Mucosa of rectum (tissue), 2 donors: ENCODE measurements around the gene MED13.
A peak's percentile ranks its signal among the peaks of the same experiment; 100 is the strongest.
"Not testable (repeated sequence)": the region's sequence is repeated elsewhere in the genome, so short reads cannot be mapped to it uniquely, and the experiment has no call there.

Source experiments
- H3K27ac ChIP-seq, 2 donors: one replicate each; pipeline ENCODE4 v1.7.0; 2013; ENCODE audit warnings: inconsistent platforms in 2 of 2, low read depth in 2 of 2, low read length in 2 of 2
- H3K27me3 ChIP-seq, 2 donors: one replicate each; pipeline ENCODE4 v1.7.0; 2013; ENCODE audit warnings: low read length in 2 of 2; ENCODE audit not compliant: control insufficient read depth in 2 of 2, insufficient read depth in 2 of 2
- H3K36me3 ChIP-seq, 2 donors: one replicate each; pipeline ENCODE4 v1.7.0; 2013; ENCODE audit warnings: low read length in 2 of 2; ENCODE audit not compliant: control insufficient read depth in 2 of 2, insufficient read depth in 2 of 2
- H3K4me1 ChIP-seq, 2 donors: one replicate each; pipeline ENCODE4 v1.7.0; 2013; ENCODE audit warnings: low read length in 2 of 2, mild to moderate bottlenecking in 1 of 2; ENCODE audit not compliant: control insufficient read depth in 2 of 2, insufficient read depth in 2 of 2
- H3K4me3 ChIP-seq, 2 donors: one replicate each; pipeline ENCODE4 v1.7.0; 2013; ENCODE audit warnings: low read length in 2 of 2
- H3K9ac ChIP-seq, 2 donors: one replicate each; pipeline ENCODE4 v1.7.0; 2013; ENCODE audit warnings: low read length in 2 of 2, low read depth in 1 of 2, mild to moderate bottlenecking in 1 of 2
- H3K9me3 ChIP-seq, 2 donors: one replicate each; pipeline ENCODE4 v1.7.0; 2013; ENCODE audit warnings: low read length in 2 of 2; ENCODE audit not compliant: control insufficient read depth in 2 of 2
- donor health status: healthy.
- donor health status: Normal muscosa, but diverticular disease.

MED13 gene

DNA sequence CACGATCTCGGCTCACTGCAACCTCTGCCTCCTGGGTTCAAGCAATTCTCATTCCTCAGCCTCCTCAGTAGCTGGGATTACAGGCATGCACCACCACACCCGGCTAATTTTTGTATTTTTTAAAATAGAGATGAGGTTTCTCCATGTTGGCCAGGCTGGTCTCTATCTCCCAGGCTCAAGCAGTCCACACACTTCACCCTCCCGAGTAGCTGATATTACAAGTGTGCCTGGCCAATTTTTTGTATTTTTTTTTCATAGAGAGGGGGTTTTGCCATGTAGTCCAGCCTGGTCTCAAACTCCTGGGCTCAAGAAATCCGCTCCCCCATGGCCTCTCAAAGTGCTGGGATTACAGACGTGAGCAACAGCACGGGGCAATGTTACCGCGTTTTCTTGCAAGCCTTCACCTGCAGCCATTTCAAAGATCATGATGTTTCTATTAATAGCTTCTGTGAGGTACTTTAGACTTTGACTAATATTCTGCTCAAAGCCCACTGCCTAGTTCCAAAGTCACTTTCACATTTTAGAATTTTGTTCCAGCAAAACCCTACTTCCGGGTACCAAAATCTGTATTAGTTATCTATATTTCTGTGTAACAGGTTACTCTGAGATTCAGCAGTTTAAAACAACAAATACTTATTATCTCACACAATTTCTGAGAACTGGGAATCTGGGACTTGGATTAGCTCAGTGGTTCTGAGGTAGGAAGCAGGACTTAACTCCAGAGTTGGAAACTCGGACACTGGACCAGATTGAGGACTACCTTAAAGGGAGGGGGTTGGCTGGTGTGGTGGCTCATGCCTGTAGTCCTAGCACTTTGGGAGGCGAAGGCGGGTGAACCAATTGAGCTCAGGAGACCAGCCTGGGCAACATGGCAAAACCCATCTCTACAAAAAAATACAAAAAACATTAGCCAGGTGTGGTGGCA lies 12.0 kb upstream of the MED13 start:
- Histone ChIP-seq H3K27ac (no peak overlapping the region), H3K27me3 (no peaks in the 10 kb centered on the region), H3K4me3 (no peak overlapping the region), H3K9me3 (no peaks in the 10 kb centered on the region), H3K9ac (no peak overlapping the region), H3K36me3 (no peaks in the 10 kb centered on the region), H3K4me1 (no peaks in the 10 kb centered on the region)

DNA sequence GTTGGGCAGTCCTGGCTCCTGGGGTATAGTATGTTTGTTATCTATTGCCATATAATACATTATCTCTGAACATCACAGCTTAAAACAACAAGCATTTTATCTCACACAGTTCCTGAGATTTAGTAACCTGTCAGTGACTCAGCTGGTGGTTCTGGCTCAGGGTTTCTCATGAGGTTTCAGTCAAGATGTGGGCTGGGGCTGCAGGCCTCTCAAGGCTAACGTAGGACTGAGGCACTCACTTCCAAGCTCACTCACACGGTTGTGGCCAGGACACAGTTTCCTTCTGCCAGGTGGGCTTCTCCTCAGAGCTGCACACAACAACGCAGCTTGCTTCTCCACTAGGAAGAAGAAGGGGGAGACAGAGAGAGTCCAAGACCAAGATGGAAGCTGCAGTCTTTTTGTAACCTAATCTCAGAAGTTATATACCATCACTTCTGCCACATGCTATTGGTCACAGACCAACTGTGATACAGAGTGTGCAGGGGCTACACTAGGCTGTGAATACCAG lies 10.3 kb upstream of the MED13 start:
- H3K9me3 ChIP-seq, result no peaks in the 10 kb centered on the region
- no peaks in the 10 kb centered on the region for H3K36me3 ChIP-seq
- H3K27me3 ChIP-seq, result no peaks in the 10 kb centered on the region
- H3K4me1 ChIP-seq, result no peaks in the 10 kb centered on the region
- H3K4me3 ChIP-seq, result no peak overlapping the region
- no peak overlapping the region for H3K27ac ChIP-seq
- H3K9ac ChIP-seq, result no peak overlapping the region

DNA sequence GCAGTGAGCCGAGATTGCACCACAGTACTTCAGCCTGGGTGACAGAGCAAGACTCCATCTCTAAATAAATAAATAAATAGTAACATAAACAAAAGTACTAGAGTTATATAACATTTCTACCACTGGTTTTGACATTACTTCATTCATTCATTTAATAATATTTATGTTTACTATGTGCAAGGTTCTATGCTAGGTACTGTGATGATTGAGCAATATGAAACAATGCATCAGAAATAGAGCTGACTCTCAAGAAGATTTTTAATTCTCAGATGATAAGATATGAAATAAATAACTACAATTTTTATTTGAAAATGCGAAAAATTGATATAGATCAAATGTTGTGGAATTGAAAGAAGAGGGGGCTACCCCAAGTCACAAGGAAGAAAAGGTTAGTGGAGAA lies 8.9 kb upstream of the MED13 start:
- H3K27me3 ChIP-seq, result no peaks in the 10 kb centered on the region

DNA sequence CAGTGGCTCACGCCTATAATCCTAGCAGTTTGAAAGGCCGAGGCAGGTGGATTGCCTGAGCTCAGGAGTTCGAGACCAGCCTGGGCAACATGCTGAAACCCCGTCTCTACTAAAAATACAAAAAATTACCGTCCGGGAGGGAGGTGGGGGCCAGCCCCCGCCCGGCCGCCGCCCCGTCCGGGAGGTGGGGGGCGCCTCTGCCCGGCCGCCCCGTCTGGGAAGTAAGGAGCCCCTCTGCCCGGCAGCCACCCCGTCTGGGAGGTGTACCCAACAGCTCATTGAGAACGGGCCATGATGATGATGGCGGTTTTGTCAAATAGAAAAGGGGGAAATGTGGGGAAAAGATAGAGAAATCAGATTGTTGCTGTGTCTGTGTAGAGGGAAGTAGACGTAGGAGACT lies 7.8 kb upstream of the MED13 start:
- H3K9ac ChIP-seq, H3K4me3 ChIP-seq, H3K4me1 ChIP-seq, H3K36me3 ChIP-seq, H3K27ac ChIP-seq, H3K9me3 ChIP-seq, H3K27me3 ChIP-seq: not testable (repeated sequence)

More for the DNA sequence above, 8.9 kb upstream of the MED13 start:
- no peaks in the 10 kb centered on the region for H3K4me1 ChIP-seq
- H3K9me3 ChIP-seq, result no peaks in the 10 kb centered on the region
- no peaks in the 10 kb centered on the region for H3K36me3 ChIP-seq
- no peak overlapping the region for H3K9ac ChIP-seq
- no peak overlapping the region for H3K27ac ChIP-seq
- H3K4me3 ChIP-seq, result no peak overlapping the region

DNA sequence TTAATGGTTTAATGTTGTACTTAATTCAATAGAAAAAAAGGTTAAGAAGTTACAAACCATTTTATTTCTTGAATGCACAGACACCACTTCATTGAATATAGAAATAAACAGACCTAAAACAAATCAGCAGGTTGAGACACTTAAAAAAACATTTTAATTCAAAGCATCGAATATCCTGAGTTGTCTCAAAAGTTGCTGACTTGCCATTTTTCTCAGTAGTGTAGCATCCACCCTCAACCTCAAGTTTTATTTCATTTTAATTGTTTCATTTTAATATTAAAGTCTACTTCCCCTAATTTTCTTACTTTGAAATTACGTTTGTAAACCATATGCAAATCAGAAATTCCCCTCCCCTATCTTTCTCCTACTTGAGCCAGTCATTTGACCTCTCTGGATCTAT lies 5.8 kb upstream of the MED13 start:
- H3K4me1 ChIP-seq, result peaks cover 0 to 5% of the 10 kb centered on the region in 2 donors
- H3K27me3 ChIP-seq, result no peaks in the 10 kb centered on the region

DNA sequence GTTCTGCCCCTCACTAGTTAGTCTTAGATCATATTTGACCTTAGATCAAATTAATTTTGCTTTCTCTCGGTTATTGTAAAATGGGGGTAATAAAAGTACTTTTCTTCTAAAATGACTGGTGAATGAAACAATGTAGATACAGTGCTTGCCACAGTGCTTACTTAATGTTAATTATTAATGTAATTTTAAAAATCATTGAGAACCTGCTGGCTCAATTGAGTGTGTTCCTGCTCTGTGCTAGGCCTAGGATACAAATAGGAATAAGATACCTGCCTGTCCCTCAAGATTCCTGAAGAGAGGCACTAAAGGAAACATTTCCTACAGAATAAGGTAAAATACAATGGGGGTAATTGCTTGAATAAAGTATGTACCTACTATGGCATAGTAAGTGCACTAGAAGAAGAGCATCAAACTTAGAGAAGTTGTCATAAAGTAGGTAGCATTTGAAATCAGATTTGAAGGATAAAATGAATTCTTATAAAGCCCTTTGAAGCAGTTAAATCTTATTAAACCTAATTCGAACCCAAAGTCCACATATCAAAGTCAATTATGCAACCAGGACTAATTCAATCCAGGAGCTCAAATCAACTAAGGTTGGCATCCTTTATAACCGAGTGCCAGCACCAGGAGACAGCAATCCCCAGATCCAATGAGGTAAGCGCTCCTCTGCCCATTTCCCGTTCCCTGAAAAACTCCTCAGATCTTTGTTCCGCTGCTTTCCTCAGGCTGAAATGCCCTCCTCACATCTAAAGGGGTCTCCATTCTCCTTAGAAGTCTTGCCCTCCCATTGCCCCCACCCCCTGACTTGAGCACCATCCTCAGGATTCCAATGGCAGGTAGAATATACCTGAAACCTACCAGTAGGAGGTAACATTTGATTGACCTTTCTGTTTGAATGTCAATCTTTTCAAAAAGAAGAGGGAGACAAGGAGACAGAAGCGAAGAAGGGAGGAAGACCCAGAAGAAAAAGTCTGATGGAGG lies 2.4 kb upstream of the MED13 start:
- Histone ChIP-seq H3K4me1 (peaks cover 10 to 20% of the 10 kb centered on the region in 2 donors), H3K27ac (no peak overlapping the region), H3K27me3 (no peaks in the 10 kb centered on the region), H3K9me3 (no peaks in the 10 kb centered on the region), H3K9ac (no peak overlapping the region), H3K4me3 (no peak overlapping the region), H3K36me3 (no peaks in the 10 kb centered on the region)

More for the DNA sequence above, 5.8 kb upstream of the MED13 start:
- H3K4me3 ChIP-seq, result no peak overlapping the region
- H3K9ac ChIP-seq, result no peak overlapping the region
- H3K27ac ChIP-seq, result no peak overlapping the region
- H3K9me3 ChIP-seq, result no peaks in the 10 kb centered on the region
- no peaks in the 10 kb centered on the region for H3K36me3 ChIP-seq

DNA sequence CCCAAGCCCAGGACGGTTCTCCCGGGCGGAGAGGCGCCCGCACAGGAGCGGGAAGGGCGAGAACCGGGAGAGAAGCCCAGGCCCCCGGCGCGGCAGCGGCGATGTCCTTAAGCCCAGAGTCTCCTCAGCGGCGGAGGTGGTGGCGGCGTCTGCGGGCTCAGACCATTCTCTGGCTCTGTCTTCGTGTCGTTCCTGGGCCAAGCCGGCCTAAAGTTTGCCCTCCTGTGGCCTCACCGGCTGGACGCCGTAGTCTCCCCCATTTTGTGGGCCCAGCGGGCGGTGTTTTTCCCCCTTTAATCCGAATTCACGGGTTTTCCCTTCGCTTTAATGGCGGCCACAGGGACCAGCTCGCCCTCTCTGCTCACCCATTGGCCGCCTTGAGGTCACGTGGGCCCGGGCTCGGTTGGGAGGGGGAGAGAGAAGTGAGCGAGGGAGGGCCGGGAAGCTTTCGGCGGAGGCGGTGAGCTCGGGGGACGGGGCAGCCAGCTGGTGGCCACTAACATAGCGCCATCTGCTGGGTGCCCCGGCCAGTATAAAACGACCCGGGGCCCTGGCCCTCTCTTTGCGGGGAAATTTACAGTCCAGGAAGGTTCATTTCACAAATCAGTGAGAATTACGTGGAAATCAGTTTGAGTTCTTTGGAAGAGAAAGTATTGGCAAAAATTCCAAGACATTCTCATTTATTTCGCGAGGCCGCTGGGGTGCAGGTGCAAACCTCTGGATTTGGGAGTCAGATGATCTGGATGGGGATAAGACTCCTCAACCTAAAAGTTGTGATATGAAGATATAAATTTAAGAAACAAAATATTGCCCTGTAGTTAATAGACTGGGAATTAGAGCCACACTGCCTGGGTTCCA lies 762 bp upstream of the MED13 start:
- peak overlapping the region; percentile 96 to 99 for H3K27ac ChIP-seq
- peaks cover 3 to 5% of the 10 kb centered on the region in 2 donors for H3K36me3 ChIP-seq
- peak overlapping the region; percentile 97 to 100 for H3K4me3 ChIP-seq
- H3K9ac ChIP-seq, result peak overlapping the region; percentile 99 to 100
- no peaks in the 10 kb centered on the region for H3K27me3 ChIP-seq
- H3K4me1 ChIP-seq, result peaks cover 10 to 24% of the 10 kb centered on the region in 2 donors
- no peaks in the 10 kb centered on the region for H3K9me3 ChIP-seq

DNA sequence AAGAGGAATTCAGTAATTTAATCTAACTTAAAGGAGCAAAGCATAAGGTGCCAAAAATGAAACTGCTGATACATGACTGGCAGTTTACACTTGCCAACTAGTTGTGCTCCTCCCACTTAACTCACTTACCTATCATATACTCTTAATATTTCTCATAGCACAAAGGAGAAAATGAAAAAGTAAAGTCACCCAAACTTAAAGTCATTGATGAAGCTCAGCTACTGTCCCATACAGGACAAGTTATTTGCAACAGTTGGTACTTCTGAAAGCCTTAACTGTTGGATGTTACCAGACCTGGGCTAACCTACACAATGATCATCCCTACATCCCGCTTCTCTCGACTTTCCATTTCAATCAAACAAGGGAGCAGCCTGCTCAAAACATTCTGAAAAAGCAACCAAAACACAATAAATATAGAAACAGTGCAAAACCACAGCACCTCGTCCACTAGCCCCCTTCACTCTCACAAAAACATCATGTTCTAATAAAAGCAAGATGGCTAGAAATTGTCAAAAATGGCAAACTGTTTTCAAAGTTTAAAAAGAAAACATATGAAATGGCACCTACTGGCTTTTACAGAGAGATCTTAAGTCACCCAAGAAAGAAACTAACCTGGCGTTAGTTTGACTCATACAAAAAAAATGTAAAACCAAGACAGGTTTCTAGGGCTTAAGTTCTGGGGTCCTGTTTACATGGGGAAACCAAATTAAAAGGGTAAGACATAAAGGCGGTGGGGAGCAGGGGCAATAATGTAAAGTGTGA lies 868 bp downstream of the MED13 start:
- Histone ChIP-seq H3K27ac (peak overlapping the region; percentile 85 to 87), H3K9me3 (no peaks in the 10 kb centered on the region), H3K27me3 (no peaks in the 10 kb centered on the region), H3K4me3 (peak overlapping the region; percentile 80 to 99), H3K36me3 (peaks cover 10 to 14% of the 10 kb centered on the region in 2 donors), H3K9ac (peak overlapping the region; percentile 92 to 93), H3K4me1 (peaks cover 10 to 24% of the 10 kb centered on the region in 2 donors)

DNA sequence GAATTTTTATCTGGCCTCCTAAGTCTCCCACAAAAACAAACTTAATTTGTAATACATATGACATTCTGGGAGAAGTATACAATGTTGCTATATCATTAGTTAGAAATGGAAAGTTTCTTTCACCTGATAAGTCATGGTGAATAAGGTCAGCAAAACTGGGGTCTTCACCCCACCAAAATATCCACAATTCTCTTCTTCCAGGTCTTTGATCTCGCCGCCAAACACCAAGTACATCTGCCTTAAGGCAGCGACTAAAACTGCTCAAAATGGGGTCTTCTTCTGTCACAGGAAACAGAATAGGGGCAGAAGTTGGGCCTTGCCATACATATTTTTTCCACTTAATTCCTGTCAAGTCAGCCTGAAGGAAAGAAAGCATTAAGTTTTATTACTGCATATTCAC lies 2.1 kb downstream of the MED13 start:
- Histone ChIP-seq H3K9ac (no peak overlapping the region), H3K27me3 (no peaks in the 10 kb centered on the region), H3K36me3 (peaks cover 14 to 17% of the 10 kb centered on the region in 2 donors), H3K9me3 (no peaks in the 10 kb centered on the region), H3K4me3 (peak overlapping the region; percentile 49 to 99), H3K27ac (no peak overlapping the region), H3K4me1 (peaks cover 10 to 24% of the 10 kb centered on the region in 2 donors)
